ES-I3 (cell line): ENCODE measurements around the gene CDH23.

ENCODE experiments used
- H3K36me3 ChIP-seq: 2 replicates; pipeline ENCODE4 v1.6.1; 2013; ENCODE audit warnings: mild to moderate bottlenecking, low read length, control low read depth, moderate library complexity; ENCODE audit not compliant: insufficient read depth
- H3K4me1 ChIP-seq: 2 replicates; pipeline ENCODE4 v1.6.1; 2013; ENCODE audit warnings: mild to moderate bottlenecking, control low read depth, low read length; ENCODE audit not compliant: insufficient read depth
- H3K9ac ChIP-seq: 2 replicates; pipeline ENCODE4 v1.6.1; 2013; ENCODE audit warnings: low read depth, mild to moderate bottlenecking, low read length, moderate library complexity
- H3K9me3 ChIP-seq: 2 replicates; pipeline ENCODE4 v1.6.1; 2013; ENCODE audit warnings: mild to moderate bottlenecking, low read length, moderate library complexity; ENCODE audit not compliant: control insufficient read depth, insufficient read depth

The CDH23 gene

DNA sequence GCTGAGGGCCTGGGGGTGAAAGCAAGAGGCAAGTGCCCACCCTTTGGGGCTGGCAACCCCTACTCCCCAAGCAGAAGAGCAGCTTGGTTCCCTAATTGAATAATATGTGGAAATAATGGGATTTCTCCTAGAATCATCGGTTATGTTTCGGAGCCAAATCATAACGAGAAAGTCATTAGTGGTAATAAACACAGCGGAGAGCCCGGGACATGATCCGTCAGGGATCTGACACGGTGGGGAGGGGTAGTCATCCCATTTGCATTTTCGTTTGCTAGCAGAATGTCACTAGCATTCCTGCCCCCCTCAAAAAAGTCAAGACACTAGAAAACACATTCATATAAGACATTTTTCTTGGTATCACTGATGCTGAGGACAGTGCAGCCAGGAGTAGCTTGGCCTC is 140.4 kb downstream of the CDH23 start:
- peaks cover 5% of the 10 kb centered on the region; the same call in 1 of the 2 replicates for H3K4me1 ChIP-seq

DNA sequence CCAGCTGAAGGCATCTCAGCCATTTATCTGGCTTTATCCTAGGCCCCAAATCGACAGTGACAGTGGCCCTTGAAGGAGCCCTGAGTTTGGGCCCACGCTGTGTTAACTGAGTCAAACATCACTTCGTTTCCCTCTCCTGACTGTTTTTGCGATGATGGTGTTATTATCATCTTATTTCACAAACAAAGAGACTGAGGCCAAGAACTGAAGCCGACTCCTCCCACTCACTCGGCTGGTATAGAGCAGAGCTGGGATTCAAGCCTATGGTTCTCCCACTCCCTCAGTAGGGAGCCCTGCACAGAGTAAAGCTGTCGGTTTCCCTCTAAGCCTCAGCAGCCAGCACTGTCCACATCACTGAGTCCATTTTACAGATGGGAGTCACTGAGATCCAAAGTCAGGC is 141.0 kb downstream of the CDH23 start:
- H3K4me1 ChIP-seq: peaks cover 5% of the 10 kb centered on the region; the same call in 1 of the 2 replicates
- no peaks in the 10 kb centered on the region for H3K9me3 ChIP-seq
- H3K36me3 ChIP-seq: no peaks in the 10 kb centered on the region
- H3K9ac ChIP-seq: no peak overlapping the region

More for the DNA sequence above, 140.4 kb downstream of the CDH23 start:
- Histone ChIP-seq H3K9me3 (no peaks in the 10 kb centered on the region), H3K9ac (no peak overlapping the region), H3K36me3 (no peaks in the 10 kb centered on the region)

DNA sequence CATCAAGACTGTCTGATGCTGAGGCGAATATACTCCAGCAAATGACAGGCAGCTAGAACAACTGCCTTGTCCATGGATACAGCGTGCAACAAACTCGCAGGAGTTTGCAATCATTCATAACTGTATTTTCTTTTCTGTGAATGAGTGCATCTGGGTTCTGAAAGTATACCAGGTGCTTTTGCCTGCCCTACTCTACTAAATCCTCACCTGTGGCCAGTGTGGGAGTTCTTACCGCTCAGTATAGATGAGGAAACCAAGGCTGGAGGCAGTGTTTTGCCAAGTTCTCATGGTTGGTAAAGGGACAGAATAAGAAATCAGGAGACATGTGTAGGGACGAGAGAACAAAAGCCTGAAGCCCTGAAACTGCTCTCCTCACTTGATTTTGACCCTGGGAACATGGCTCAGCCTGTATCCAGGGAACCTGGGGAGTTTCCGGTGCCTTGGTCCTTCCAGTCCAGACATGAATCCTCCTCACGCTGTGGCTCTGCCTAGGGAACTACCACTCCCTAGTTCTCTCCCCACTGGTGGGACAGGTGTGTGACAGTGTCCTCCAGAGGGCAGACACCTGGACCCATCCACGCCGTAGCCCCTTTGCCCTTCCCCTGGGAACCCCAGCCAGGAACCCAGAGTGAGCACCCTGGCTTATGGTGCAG is 142.0 kb downstream of the CDH23 start:
- H3K9me3 ChIP-seq: no peaks in the 10 kb centered on the region
- H3K9ac ChIP-seq: no peak overlapping the region
- H3K4me1 ChIP-seq: peaks cover 12% of the 10 kb centered on the region
- H3K36me3 ChIP-seq: no peaks in the 10 kb centered on the region

DNA sequence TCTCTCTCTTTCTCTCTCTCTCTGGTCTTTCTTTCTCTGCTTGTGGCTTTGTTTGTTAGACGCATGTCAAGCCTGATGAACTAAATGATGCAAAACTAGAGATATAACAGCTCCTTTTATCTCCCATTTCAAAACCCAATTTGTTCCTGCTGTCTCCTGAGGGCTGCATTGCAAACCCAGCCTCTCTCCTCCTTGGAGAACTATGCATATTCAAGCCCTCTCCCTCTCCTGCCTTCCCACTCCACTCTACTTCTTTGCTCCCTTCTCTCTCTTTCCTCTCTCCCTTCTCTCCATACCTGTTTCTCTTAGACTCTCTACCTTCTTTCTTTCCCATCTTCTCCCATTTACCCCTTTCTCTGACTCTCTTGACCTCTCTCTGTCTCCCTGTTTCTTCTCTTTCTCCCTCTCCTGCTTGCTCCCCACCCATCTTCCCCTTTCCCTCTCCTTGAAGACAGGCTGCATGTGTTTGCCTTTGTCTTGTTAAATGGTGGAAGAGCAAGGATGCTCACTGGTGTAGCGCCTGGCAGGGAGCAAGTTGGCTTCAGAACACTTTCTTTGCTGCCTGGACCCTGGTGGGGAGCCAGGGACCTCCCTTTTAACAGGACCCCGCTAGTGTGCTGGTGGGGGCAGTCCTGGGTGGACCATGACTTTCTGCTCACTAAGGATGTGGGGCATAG is 142.9 kb downstream of the CDH23 start:
- H3K9ac ChIP-seq: no peak overlapping the region
- H3K4me1 ChIP-seq: peaks cover 12% of the 10 kb centered on the region
- no peaks in the 10 kb centered on the region for H3K36me3 ChIP-seq
- no peaks in the 10 kb centered on the region for H3K9me3 ChIP-seq

DNA sequence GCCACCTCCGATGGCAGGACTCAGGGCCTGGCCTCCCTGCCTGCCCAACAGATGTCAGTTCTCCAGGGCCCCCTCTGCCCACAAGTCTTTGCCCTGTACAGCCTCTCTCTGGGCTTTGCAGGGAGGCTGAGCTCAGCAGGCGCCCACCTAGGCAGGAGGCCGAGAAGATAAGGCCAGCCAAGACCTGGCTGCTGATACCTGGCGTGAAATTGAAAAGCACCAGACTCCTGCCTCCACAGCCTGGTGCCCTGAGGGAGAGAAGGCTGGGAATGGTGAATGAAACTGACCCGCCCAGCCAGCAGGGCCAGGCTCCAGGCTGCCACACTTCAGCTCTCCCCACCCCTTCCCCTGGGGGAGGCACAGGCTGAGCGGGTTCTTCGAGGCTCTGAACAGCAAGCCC is 145.8 kb downstream of the CDH23 start:
- H3K9me3 ChIP-seq: no peaks in the 10 kb centered on the region
- H3K4me1 ChIP-seq: peaks cover 12% of the 10 kb centered on the region
- H3K9ac ChIP-seq: no peak overlapping the region
- H3K36me3 ChIP-seq: no peaks in the 10 kb centered on the region

DNA sequence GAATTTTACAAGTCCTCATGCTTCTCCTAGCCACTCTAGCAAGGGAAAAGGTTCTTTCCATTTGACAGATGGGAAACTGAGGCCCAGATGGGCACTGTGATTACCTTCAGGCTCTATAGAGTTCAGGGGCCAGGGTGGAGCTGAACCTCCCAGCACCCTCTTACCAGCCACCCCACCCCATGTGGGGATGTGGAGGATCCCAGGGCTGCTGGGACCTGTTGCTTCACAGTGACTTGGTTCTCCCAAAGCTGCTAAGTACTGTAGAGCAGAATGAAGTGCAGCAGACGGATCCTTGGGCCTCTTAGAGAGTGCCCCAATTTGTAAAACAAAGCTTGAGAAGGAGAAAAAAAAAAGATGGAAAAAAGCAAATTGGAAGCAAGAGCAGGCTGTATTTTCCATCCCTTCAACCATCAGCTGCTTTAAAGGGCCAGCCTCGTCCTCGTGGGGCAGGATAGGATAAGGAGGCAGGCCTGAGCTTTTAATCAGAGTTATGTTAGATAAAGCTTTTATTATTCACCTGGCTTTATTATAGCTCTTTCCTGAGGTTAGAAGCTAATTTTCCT is 147.0 kb downstream of the CDH23 start:
- H3K9me3 ChIP-seq: no peaks in the 10 kb centered on the region
- H3K9ac ChIP-seq: no peak overlapping the region
- H3K4me1 ChIP-seq: peaks cover 12% of the 10 kb centered on the region
- H3K36me3 ChIP-seq: no peaks in the 10 kb centered on the region

DNA sequence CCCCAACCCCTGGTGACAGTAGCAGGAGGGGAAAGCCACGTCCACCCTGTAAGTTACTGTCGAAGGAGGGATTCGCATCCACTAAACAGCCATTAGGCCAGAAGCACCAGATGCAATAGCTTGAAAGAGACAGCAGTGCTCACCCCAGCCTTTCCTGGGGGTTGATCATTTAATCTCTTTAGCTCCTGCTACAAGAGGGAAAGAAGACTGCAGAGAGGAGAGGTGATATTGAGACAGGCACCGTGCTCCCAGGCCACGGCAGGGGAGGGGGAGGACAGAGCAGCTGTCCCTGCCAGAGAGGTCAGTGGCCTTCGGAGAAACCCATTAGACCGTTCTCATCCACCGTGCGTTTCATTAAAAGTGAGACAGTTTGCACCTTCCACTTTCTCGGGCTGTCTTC is 148.3 kb downstream of the CDH23 start:
- Histone ChIP-seq H3K4me1 (peaks cover 7% of the 10 kb centered on the region), H3K36me3 (no peaks in the 10 kb centered on the region), H3K9ac (no peak overlapping the region), H3K9me3 (no peaks in the 10 kb centered on the region)

DNA sequence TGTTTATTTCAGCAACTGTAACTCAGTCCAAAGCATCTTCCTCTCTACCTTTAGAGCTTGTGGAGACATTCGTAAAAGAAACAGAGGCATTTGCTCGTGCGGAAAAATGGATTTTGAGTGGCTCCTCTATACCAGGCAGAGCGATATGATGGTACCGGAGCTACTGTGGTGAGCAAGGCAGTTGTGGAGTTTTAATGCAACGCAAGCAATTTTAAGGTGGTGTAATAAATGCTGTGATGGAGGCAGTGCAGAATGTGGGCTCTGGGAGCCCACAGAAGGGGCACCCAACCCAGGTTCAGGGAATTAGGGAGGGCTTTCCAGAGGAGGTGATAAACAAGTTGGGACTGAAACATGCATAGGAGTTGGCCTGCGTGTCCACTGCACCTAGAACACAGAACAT is 149.5 kb downstream of the CDH23 start:
- H3K9ac ChIP-seq: no peak overlapping the region
- H3K4me1 ChIP-seq: peaks cover 7% of the 10 kb centered on the region
- no peaks in the 10 kb centered on the region for H3K36me3 ChIP-seq
- no peaks in the 10 kb centered on the region for H3K9me3 ChIP-seq

DNA sequence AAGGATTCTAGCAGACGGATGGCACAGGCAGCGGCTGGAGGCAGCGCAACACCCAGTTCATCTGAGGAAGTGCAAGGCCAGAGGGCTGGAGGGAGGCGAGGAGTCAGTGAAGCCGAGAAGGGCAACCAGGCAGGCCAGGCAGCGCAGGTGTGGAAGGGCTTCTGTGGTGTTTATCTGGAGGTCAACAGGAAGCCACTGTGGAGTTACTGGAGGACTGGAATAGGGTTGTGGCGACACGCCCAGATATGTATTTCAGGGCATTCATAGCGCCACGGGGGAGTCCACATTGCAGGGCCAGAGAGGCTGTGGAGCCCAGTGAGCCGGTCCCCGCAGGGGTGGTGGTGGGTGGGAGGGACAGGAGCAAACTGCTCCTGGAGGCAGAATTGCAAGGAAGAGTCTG is 150.6 kb downstream of the CDH23 start:
- Histone ChIP-seq H3K9me3 (no peaks in the 10 kb centered on the region), H3K9ac (no peak overlapping the region), H3K36me3 (no peaks in the 10 kb centered on the region), H3K4me1 (peaks cover 7% of the 10 kb centered on the region)

DNA sequence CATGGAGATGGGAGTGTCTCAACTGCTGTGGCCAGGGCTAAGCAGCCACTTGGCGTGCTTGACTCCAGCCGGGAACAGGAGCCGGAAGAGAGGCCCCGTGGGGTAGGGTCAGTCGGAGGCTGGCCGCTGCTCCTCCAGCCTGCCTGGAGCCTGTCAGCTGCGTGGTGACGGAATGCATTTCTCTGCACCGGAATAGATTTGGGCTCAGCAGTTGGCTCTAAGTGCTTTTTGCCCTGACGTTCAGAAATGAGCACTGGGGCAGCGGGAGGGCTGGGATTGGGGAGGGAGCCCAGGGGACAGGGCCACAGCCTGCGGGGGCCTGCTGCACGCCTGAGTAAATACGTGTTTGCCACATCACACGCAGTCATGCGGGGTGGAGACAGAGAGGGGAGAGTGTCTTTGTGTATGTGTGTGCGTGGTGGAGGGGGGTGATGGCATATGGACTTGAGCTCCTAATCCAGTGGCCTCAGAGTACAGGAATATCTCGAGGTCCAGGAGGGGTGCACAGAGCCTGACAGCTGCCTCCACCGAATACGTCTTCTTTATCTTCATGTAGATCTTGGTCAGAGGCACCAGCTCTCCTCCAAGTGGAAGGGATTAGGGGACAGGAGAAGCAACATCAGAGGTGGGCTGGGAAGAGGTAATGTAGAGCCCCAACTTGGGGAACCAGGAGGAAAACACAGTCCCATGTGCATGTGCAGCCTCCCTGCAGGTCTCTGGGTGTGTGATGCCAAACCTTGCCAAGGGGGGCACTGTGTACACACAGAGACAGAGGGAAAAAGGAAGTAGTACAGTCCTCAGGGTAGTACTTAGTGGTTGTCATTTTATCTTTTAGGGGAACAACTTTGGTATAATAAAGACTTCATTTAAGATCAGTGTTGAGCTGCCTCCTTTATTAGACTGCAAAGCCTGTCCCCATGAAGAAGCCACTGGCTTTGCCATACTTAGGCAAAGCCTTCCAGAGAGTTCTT is 151.4 kb downstream of the CDH23 start:
- Histone ChIP-seq H3K4me1 (peaks cover 11% of the 10 kb centered on the region), H3K36me3 (no peaks in the 10 kb centered on the region), H3K9ac (no peak overlapping the region), H3K9me3 (no peaks in the 10 kb centered on the region)

DNA sequence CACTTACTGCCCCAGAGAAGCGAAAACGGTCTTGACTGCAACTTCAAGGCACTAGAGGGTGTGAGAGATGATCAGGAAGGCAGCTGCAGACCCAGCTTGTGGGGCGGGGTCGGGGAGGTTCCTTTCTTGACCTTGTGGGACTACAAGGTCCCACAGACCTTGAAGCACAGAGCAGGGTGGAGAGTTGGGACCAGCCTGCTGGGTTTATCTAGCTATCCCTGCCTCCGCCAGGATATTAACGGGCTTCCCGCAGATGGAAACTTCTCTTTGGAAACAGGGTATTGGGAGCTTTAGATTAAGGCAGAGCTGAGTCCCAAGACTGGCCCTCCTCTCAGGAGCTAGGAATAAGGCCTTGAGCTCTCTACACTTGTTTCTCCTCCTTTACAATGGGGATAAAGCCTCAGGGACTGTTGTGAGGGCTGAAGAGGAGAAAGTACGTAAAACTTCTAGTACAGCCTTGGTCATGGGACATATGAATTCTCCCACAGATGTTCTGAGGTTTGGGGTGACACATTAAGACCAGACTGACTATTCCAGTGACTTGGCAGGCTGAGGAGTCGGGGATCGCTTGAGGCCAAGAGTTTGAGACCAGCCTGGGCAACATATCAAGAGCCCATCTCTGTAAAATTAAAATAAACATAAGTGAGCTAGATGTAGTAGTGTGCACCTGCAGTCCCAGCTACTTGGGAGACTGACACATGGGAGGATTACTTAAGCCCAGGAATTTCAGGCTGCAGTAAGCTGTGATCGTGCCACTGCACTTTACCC is 153.2 kb downstream of the CDH23 start:
- H3K36me3 ChIP-seq: no peaks in the 10 kb centered on the region
- H3K9ac ChIP-seq: no peak overlapping the region
- peaks cover 10% of the 10 kb centered on the region for H3K4me1 ChIP-seq
- no peaks in the 10 kb centered on the region for H3K9me3 ChIP-seq

DNA sequence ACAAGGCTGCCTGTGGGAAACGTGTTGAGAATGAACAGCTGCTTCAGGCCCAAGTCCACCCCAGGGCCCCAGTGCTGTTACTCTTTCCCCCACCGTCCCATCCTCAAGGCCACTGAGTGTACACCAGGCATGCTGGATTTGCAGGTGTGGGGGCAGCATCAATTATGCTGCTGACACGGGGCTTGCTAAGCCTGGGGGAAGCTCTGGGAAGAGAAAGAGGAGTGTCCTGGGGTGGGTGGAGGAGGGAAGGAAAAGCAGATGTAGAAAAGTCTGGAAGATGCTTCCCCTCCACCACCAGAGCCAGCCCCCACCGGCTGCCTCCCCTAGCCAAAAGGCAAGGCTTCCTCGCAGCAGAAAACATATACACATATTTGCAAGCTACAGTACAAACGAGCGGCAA is 153.9 kb downstream of the CDH23 start:
- H3K4me1 ChIP-seq: peaks cover 10% of the 10 kb centered on the region
- H3K9ac ChIP-seq: no peak overlapping the region
- H3K36me3 ChIP-seq: no peaks in the 10 kb centered on the region
- H3K9me3 ChIP-seq: no peaks in the 10 kb centered on the region

DNA sequence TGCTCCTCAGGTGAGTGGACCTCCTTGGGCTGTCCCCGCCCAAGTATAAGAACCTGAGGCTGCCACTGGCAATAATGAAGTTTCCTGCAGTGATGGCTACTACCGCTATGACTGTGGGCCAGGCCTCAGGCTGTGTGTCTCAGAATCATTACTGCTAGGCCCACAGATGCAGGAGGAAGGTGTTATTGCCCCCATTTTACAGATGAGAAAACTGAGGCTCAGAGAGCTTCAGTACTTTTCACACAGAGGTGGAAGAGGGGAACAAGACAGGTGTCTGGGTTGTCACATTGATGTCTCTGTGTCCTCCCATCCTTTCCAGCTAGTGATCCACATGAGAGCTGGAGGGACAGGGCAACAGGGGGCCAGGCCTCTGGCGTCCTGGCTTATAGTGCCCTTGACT is 155.2 kb downstream of the CDH23 start:
- H3K9ac ChIP-seq: no peak overlapping the region
- no peaks in the 10 kb centered on the region for H3K36me3 ChIP-seq

DNA sequence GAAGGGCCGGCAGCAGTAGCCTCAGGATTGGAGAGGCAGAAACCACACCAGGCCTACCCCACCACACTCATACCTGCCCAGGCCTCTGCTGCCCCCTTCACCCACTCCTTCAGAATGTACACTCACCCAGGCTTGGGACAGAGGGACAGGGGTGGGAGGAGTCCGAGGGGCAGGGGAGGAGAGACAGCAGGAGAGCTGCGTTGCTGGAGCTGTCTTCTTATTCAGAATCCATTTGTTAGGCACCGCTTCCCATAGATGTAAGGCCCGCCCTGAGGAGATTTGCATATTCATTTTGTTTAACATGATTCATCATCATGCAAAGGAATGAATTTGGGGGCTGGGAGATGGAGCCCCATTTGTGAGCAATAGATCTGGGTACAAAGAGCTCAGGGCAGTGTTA is 156.7 kb downstream of the CDH23 start:
- Histone ChIP-seq H3K9ac (no peak overlapping the region), H3K4me1 (peaks cover 10% of the 10 kb centered on the region), H3K36me3 (no peaks in the 10 kb centered on the region)

More for the DNA sequence above, 155.2 kb downstream of the CDH23 start:
- Histone ChIP-seq H3K4me1 (peaks cover 10% of the 10 kb centered on the region), H3K9me3 (no peaks in the 10 kb centered on the region)

More for the DNA sequence above, 156.7 kb downstream of the CDH23 start:
- no peaks in the 10 kb centered on the region for H3K9me3 ChIP-seq
